T-helper 1 cell (primary cell): ENCODE results near the gene SCN7A.
"Not testable (repeated sequence)": the region's sequence is repeated elsewhere in the genome, so short reads cannot be mapped to it uniquely, and the experiment has no call there.

ENCODE experiments used
- DNase-seq, 5 donors: peaks; one replicate each; pipeline ENCODE4 v3.0.0-alpha.2; 2012 to 2020
- total RNA-seq, 4 donors: gene quantifications; one replicate each; lab custom pipeline; 2026; lab: John Stamatoyannopoulos, UW

Gene SCN7A
- total RNA-seq, result 0 reads per million in 4 donors

DNA sequence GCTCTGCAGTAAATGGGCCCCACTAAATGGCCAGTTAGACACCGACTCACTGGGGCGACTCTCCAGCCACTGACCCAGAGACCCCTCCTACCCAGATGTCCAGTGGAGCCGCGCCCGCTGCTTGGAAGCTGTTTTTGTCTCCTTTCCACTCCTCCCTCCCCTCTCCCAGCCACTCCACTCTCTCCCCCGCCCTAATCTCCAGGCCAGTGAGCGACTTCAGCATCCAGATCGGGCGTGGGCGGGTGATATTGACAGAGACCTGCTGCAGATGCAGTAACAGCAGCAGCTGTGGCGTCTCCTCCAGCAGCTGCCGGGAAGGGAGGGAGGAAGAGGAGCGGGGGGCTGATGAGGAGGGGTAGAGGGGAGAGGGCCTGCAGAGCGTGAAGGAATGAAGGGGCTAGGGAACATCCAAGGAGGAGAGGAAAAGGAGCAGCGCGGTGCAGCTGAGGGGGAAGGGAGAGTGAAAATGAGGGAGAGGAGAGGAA, at the start of gene SCN7A:
SCN7A (minus strand) TSS at position 110 of the 485 bp plus-strand sequence. CDS start 16,553 bp downstream, outside the sequence.
- DNase-seq, result no peak

DNA sequence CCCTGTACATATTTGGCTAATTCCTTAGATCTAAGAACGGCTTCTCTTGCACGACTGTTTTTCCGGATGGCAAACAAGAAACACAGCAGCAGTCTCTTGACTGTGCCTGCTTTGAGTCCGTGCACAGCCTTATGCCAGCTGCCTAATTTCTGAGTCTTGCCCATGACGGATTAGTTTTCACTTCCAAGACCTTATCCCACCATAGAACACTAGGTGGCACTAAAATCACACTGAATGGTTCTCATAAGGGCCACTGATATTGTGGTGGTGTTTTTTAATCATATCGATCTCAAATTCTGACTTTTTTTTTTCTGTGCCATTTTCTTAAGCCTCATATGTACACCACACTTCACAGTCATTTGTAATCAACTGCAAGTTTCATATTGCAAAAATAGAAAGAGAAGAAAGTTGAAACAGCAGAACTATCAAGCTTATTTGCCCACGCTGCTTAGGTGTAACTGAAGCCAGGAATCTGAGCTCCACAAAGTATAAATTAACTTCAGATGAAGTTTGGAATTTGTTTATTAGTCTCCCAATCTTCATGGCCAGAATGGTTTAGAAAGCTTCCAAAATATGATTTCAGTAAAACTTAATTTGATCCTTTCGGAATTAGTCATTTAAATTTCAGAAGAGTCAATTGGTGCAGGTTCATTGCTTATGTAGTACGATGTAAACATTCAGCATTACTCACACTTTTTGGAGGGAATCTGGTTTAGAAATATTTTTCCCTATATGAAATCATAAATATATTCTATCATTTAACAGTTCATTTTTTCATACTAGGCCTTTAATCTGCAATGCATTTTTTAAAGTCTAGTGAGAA, 45.5 kb upstream of the SCN7A start:
- DNase-seq, result peak in 2 of 5 donors; percentile 1 to 26

DNA sequence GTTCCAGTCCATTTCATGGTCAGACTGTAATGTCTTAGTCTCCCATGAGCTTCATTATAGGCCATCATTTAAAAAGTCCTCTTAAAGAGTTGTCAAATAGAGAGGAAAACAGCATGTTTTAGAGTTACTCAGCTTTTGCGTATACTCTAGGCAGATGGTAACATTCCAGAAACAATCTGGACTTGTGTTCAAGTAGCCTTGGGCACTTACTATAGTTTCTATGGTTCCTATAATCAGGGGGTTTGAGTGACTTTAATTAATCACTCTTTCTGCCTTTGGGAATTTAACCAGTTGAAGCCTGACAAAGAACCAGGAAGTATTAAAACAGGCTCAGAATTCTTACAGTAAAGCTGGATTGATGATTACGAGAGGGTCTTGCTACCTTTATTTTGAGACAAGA, 42.1 kb upstream of the SCN7A start:
- no peak for DNase-seq

DNA sequence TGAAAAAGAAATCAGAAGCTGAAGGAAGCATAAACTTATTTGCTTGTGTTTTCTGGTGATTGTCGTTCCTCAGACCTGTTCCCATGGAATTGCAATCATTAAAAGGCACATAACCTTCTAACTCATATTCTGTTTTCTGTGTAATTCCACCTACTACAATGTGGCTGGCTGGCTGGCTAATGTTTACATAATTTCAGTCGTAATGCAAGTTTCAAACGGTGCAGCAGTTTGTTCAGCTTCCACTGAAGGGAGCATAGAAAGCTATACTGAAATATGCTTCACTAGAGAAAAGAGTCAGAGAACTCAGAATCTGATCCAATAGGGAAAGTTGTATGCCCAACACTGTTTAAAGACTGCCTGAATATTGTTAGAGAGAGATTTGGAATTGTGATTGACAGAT, 27.1 kb upstream of the SCN7A start:
- DNase-seq, result no peak

DNA sequence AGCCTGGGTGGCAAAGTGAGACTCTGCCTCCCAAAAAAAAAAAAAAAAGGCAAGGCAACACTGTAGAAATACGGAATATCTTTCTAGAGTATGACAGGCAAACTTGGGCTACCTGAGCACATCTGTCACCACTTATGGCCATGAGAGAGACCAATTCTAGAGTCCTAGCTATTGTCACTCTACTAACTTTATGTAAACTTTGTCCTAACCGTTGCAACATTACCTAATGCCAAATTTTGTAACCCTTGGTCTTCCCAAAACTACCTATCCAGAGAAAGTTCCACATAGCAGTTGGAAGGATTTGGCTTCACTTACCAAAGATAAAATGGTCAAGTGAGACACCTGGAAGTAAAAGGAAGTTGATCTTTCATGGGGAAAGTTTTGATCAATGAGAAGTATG, 26.6 kb upstream of the SCN7A start:
- no peak for DNase-seq

DNA sequence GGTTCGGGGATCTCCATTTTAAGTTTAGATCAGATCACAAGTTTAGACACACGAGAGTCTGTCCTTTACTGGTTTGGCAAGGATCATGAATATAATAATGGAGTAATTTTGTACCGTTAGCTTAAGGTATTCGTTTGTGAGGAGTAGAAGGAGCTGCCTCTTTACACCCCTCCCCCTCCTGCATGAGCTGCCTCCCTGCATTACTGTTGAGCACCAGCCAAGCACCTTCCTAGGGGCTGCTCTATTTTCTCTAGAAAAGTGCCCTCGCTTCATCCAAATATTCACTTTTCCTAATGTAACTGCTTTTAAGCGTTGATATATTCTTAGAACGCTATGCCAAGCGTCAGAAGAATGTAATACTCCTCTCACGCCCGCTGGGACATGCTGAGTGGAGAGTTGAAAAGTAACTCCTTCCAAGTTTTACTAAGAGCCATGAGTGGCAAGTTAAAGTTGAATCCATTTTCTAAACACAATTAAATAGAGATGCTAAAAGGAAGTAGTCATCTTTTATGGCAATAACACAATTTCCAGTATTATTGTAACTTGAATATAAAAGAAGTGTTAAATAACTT, 25.4 kb upstream of the SCN7A start:
- no peak for DNase-seq

DNA sequence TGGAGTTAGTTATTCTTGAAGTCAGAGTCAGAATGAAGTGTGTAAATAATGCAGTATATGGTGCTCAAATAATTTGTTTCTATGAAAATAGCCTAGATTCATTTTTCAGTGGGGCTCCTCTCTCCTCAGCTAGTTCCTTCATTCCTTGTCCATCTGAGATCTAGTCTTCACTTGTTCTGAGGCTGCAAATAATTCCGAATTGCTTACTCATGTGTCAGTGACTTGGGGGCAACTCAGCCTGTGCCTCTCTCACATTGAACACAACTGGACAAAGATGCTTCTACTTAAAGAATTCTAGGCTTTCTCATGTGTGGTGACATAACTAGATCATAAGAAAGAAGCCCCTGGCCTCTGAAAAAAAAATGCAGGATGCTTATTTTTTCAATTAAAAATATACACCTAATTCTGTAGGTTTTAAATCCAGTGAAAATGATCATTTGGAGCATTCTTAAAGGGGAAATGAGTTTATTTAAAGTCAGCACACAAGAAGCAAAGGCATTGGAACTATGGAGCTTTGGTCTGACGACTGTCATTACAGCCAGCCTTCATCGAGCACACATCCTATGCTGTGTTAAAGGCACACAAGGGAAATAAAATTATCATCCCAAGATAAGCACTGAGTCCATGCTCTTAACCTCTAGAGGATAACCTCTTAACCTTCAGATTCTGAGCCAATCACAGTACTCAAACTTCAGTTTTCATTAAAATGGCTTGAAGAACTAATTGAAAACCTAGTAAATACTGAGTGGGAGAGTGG, 24.8 kb upstream of the SCN7A start:
- no peak for DNase-seq

DNA sequence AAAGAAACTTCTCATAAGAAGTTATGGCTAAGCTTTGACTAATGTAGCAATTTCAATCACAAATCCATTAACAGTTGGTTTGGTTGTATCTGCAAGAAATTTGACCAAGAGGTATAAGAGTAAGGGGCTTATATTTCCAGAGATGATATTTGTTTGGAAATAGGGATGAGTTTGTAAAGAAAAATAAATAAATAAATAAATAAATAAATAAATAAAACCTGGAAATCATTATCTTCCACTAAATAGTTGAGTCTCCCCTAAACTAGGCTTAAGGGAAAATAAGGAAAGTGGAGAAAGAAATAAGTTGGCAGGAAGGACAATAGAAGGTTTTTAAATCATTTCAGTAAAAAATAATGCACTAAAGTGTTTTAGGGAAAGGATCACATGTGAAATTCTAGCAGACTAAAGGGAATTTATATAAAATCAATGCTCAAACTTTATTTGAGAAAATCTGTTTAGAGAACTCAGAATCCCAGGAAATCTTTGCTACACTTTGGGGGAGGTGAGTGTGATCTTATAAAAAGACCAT, 23.5 kb upstream of the SCN7A start:
- no peak for DNase-seq

DNA sequence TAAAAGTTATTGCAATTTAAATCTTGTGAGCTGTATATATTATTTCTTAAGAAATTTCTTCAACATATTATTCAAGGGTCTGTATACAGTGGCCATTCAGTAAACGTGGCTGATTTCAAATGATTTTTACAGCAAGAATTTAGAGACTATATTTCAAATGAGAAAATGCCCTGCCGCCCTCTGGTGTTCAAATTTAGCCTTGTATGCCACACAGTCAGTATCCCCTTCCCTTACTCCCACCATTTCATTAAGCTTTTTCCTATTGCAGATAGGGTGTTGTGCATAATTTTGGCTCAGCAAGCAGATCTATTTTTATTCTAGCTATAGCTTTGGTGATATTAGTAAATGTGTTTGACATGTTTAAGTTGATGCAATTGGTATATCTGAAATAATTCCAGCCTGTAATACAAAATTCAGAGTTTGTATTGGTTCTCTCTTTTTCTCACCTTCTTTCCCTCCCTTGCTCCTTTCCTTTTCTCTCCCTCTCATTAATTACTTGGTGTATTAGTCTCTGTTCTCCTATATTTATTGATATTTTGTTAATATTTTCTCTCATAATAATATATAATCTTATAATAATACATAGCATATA, 22.8 kb upstream of the SCN7A start:
- DNase-seq, result no peak

DNA sequence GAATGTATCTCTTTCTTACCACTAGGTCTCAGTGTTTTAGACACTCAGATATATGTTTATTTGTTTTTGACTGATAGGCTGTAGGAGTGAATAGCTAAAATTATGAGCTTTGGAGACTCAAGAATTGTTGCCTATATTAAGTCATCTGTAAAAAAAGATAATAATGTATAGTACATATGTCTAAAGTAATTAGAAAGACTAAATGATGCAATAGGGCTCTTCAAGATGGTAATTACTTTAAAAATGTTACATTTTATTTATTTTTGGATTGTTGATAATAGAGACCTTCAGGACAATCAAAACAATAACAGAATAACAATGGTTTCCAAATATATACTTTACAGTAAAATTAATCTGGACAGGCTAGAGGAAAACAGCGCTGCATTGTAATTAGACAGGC, 19.9 kb upstream of the SCN7A start:
- DNase-seq, result no peak

DNA sequence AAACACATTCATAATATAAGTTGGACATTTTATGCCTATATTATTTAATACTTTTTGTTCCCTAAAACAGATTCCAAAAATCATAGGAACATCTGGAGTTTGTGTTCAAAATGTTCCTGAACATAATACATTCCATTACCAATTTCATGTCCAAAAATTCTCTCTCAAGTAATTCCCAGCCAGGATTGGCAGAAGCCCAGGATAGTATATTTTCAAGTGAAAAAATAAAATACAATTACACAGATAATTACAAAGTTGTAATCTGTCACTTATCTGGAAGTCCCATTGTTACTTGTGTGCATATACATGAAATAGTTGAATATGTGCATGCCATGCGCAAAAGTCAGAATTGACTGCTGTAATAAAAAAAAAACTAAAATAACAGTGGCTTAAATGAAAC, 5.2 kb upstream of the SCN7A start:
- no peak for DNase-seq

DNA sequence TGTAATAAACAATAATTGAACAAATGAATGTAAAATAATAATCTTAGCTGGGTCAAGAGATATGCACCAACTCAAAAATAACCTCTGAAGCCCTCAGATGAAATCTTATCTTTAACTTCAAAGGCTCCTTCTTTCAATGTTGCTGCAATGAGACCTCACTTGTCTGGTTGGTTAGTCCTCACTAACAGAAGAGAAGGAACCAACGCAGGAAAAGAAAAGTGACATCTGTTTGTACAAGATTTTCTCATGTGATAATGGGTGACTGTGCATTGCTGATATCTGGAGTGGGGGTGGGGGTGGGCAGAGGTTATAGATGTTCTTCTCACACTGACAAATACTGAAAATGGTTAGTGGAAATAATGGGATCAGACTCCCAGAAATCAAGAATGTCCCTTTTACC, 2.6 kb downstream of the SCN7A start:
- no peak for DNase-seq

DNA sequence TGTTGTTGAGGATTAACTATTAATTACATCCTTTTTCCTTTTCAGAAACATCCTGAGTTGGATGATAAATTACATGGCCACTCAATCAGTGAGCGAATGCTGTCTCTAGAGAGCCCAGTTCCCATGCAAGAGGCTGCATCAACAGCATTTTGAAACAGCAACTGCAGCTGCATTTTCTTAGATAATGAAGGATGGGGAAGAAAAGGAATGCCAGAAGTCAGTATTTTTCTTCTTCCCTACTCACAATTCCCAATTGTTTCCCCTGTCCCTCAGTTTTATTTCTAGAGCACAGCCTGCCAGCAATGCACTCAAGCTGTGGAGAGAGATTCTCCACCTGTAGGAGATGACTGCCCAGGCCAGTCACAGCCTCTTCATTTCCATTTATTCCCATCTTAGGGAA, 6.9 kb downstream of the SCN7A start:
- no peak for DNase-seq

DNA sequence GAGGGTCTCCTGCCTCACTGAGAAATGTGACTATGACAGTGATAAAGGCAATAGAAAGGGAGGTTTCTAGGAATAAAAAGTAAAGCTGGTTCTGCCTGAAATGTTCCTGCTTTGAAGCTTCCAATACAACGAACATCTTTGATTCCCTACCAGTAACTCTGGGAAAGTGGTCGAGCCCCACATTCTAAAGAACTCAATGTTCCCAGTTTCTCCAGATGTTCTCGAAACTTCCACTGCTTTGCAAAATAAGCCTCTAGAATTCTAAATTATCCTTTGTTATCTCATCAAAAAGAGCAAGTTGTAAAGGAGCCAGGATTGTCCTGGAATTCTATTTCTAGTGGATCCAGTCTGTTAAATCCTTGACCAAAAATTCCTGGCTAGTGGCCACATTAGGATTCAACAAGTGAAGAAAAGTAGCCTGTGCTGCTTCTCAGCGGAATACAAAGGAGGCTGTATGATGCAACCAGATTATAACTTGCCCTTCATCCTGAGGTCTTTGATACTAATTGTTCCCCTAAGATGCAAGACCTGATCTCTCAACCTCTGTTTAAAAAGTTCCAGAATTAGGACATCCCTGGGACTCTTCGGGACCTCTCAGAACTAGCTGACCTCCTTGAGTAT, 8.4 kb downstream of the SCN7A start:
- DNase-seq, result no peak

DNA sequence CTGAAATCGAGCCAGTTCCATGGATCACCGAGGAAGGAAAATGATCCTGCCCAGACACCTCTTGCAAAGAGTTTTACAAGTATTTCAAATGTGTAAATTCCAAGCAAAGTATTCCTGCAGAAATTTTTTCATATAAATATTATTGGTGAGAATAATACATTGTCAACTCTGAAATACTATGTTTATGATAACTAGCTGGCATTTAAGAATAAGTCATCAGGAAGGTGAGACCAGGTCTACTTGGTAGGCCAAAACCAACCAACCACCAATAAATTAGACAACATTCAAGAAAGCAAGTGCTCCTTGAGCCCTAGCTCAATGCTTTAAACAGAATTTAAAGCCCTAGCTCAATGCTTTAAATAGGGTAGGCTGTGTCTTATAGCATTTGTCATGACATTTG, 21.7 kb downstream of the SCN7A start:
- no peak for DNase-seq

DNA sequence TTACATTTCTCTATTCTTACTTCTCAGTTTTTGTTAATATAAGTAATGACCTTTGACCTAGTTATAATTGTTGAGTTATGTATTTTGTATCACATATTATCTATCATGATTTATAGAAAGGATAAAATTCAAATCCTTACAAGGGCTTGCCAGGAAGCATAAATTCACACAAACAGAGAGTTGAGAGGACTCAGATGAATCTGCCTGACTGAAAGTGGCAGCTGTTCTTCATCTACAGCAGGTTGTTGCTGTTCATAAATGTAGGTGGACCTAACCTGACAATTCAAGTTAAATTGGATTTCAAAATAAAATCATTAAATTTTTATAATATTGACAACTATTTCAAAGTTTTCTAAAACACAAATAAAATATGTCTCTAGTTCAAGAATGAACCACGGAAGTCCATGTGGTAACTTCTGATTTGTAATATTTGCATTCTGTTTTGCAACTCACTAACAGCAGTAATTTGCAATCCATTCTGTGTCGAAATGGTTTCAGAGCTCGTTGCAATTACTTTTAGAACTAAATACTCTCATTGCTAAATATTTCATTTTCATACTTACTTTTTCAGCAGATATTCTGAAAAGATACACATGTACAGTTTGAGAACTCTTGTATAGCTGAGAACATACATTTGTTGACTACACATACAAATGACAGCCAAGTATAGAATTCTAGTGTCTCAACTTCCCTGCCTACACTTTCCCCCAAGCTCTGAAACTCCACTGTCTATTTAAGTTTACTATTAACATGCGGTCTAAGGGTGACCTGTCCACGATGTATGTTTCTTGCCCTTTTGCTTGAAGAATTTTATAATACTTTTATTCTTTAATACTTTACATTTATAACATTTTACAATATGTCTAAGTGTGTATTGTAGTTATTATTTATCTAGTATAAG, 25.7 kb downstream of the SCN7A start:
- DNase-seq, result no peak

DNA sequence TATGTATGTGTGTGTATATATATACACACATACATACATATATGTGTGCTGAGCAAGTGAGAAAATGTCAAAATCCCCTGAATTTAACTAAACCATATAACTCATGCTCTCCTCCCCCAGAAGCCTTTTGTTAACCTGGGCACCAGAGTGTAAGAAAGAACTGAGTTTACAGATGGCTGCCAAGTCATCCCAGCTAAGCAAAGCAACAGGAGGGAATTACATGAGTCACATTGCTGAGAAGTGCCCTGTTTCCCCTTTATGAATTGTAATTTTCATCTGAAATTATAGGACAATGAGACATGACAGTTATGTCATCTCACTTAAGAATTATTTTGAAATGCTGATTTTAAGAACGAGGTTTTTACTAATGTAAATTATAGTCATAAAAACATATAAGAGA, 29.9 kb downstream of the SCN7A start:
- no peak for DNase-seq

DNA sequence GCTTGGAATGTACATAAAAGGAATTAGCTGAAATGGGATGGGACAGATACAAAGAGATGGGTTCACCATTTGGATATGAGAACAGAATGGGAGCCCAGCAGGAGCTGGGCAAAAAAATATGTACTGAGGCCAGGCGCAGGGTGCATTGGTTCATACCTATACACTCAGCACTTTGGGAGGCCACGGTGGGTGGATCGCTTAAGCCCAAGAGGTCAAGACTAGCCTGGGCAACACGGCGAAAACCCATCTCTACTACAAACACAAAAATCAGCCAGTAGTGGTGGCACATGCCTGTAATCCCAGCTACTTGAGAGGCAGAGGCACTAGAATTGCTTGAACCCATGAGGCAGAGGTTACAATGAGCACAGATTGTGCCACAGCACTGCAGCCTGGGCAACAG, 30.4 kb downstream of the SCN7A start:
- DNase-seq, result no peak

DNA sequence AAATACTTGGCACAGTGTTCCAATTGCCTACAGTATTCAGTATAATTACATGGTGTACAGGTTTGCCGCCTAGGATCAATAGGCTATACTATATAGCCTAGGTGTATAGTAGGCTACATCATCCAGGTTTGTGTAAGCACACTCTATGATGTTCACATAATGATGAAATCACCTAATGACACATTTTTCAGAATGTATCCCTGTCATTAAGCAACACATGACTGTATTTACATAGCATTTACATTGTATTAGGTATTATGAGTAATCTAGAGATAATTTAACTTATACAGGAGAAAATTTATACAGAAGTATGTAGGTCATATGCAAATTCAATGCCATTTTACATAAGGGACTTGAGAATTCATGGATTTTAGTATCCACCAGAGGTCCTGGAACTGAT, 35.4 kb downstream of the SCN7A start:
- DNase-seq, result no peak

DNA sequence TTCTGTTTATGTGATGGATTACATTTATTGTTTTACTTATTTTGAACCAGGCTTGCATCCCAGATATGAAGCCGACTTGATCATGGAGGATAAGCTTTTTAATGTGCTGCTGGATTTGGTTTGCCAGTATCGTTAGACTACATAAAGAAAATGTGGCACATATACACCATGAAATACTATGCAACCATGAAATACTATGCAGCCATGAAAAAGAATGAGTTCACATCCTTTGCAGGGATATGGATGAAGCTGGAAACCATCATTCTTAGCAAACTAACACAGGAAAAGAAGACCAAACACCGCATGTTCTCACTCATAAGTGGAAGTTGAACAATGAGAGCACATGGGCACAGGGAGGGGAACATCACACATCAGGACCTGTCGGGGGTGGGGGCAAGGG, 38.2 kb downstream of the SCN7A start:
- not testable (repeated sequence) for DNase-seq

DNA sequence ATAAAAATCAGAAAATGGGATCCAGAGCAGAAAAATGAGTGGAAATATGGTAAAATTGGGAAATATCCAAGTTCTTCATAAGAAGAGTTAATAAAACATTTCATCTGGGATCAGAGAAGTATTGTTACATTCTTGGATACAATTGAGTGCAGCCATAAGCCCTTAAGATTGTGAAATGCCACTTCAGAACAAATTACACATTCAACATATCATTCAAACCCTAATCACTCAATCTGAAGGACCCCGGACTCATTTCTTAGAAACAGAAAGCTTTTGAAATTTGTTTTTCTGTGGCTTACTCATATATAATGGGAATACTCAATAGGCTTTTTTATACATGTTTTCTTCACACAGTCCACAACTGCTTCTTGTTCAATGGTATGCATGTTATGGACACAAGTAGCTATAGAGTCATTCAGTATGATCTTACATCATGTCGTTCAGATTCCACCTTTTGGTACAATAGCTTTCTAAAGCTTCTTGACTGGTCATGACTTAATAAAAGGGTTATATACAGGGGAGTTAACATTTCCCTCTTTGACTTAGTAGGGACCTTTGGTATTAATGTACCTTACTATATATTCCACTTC, 39.9 kb downstream of the SCN7A start:
- no peak for DNase-seq
